SH-SY5Y (cell line): Measurements from ENCODE around the gene SYTL2.

Experiments
- GATA2 ChIP-seq: IDR thresholded peaks from 2 replicates; pipeline ENCODE4 v1.6.1; 2011; ENCODE audit warnings: mild to moderate bottlenecking, low read depth, low read length
- GATA3 ChIP-seq: IDR thresholded peaks from 2 replicates; pipeline ENCODE4 v1.6.1; 2011; ENCODE audit warnings: low read depth, mild to moderate bottlenecking, low read length, moderate library complexity

GRCh38 chr11:85810521-85810870 lies 445 bp downstream of the SYTL2 start:
- no peak for TF ChIP-seq GATA2
- no peak for TF ChIP-seq GATA3
